ACHN (cell line): Measurements from ENCODE around the gene DLGAP4.
"Not testable (repeated sequence)": the region's sequence is repeated elsewhere in the genome, so short reads cannot be mapped to it uniquely, and the experiment has no call there.

Experiments
- DNase-seq: peaks from one replicate; pipeline ENCODE4 v3.0.0-alpha.2; 2015
- in situ Hi-C: cut with HindIII; loops from 2 replicates; pipeline ENCODE4 v1.10.0; 2017; ENCODE audit warnings: low sequenced_read_pairs, low pct_ligation_motif_present, low pct_unique_long_range_greater_than_20kb

The DLGAP4 gene

DNA sequence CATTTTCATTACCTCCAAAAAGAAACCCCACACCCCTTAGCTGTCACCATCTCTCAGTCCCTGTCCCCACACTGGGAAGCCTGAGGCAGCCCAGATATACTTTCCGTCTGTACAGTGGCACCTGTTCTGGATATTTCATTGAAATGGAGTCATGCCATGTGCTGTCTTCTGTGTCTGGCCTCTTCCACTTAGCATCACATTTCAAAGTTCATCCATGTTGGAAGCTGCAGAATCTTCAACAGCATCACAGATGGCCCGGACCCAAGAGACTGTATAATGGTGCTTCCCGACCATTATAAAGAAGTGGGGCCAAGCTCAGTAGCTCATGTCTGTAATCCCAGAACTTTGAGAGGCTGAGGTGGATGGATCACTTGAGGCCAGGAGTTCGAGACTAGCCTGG is 58.4 kb downstream of the DLGAP4 start:
- no peak for DNase-seq
- in situ Hi-C loops, result no loop called here

DNA sequence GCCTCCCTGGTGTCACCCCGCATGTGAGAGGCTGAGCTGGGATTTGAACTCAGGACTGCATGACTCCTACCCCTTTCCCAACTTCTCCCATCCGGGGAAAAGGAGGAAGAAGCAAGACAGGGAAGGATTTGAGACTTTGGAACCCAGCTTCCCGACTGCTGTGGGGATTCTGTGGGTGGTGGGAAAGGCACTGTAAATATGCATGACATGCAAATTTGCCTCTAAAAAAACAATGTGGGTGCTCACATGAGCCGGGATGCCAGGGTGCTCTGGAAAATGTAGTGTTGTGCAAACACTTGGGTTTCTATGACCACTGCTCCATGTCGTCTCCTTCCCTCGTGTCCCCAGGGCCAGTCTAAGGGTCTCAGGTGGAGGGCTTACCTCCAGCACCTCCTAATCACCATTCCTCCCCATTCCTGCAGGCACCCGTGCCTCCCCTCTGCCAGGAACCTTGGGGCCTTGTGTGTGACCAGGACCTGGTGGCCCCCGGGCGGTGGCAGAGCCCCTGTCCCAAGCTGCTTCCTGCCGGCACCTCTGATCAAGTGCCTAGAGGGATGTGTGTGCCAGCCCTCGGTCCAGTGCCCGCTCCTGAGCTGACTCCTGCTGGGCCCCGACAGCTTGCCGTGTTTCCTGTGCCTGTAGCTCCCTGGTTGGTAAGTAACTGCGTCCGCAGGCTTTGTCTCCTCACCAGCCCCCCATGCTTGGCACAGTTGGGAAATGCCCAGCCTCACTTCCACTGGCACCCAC is 60.7 kb downstream of the DLGAP4 start:
- no peak for DNase-seq
- in situ Hi-C loops, result no loop called here

- in situ Hi-C loops, result no loop called here
- no peak for DNase-seq
Measured at GRCh38 chr20:36367370-36367745, 61.2 kb downstream of the DLGAP4 start.

- DNase-seq, result no peak
Measured at GRCh38 chr20:36367907-36368799, 62.0 kb downstream of the DLGAP4 start.

GRCh38 chr20:36368869-36369268 is 62.7 kb downstream of the DLGAP4 start:
- in situ Hi-C loops, result no loop called here
- no peak for DNase-seq

More at GRCh38 chr20:36367907-36368799, 62.0 kb downstream of the DLGAP4 start:
- in situ Hi-C loops, result no loop called here

GRCh38 chr20:36369739-36370138 is 63.6 kb downstream of the DLGAP4 start:
- no peak for DNase-seq
- in situ Hi-C loops, result no loop called here

DNA sequence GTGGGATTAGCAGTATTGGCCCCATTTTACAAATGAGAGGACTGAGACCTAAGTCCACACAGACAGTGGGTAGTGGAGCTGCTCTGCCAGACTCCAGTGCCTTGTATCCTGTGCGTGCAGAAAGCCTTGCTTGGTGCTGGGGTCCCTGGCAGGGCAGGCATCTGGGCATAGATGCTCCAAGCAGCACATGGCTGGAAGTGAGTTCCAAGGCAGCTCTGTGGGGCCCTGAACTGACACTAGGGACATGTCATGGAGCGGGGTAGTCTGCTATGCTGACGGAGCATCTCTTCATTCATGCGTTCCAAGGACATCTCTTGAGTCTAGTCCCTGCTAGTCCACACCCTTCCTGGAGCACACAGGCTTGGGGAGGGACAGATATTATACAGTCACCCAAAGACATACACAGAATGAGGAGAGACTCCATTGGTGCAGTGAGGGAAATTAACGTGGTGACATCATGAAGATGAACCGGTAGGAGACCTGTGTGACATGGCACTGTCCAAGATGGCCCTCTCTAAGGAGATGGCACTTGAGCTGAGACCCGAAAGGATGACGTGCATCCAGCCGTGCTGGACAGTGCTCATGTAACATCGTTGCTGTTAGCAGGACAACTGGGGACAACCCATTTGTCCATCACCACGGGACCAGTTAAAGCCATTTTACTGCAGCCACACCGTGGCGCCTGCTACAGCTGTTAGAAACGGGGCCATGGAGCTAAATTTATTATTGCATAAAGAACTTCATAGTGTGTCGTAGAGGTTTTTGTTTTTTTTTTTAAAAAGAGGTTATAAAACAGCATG is 65.1 kb downstream of the DLGAP4 start:
- in situ Hi-C loops, result no loop called here
- no peak for DNase-seq

DNA sequence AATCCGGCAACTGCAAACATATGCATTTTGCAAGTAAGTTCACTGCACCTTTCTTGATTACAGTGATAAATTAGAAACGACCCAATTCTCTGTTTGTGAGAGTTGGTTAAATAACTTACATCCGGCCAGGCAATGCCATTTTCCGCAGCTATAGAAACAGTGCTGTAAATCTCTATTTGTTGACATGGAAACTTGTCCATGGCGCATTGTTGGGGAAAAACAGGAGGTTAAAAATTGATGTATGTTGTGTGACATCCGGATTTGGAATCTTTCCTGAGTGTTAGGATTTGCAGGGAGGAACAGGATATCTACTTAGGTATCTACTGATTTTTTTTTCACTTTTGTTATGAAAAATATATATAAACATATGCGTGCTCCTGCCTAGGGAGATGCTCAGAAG is 66.5 kb downstream of the DLGAP4 start:
- DNase-seq, result no peak
- in situ Hi-C loops, result no loop called here

DNA sequence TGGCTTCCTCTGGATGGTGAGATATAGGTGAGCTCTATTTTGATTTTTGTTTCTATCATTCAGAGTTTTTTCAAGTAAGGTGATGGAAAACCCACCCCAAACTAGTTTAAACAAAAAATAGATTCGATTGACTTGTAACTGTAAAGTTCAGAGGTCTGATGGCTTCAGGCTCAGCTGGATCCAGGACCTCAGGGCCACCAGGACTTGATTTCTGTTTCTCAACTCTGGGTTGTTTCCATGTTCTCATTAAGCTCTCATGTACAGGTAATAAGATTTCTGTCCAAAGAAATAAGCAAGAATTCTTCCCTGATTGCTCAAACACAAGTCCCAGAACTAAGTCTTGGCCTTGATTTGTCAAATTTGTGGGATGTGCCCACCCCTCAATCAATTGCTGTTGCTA is 67.0 kb downstream of the DLGAP4 start:
- DNase-seq, result no peak
- in situ Hi-C loops, result no loop called here

- in situ Hi-C loops, result no loop called here
- no peak for DNase-seq
Measured at GRCh38 chr20:36374995-36375394, 68.9 kb downstream of the DLGAP4 start.

DNA sequence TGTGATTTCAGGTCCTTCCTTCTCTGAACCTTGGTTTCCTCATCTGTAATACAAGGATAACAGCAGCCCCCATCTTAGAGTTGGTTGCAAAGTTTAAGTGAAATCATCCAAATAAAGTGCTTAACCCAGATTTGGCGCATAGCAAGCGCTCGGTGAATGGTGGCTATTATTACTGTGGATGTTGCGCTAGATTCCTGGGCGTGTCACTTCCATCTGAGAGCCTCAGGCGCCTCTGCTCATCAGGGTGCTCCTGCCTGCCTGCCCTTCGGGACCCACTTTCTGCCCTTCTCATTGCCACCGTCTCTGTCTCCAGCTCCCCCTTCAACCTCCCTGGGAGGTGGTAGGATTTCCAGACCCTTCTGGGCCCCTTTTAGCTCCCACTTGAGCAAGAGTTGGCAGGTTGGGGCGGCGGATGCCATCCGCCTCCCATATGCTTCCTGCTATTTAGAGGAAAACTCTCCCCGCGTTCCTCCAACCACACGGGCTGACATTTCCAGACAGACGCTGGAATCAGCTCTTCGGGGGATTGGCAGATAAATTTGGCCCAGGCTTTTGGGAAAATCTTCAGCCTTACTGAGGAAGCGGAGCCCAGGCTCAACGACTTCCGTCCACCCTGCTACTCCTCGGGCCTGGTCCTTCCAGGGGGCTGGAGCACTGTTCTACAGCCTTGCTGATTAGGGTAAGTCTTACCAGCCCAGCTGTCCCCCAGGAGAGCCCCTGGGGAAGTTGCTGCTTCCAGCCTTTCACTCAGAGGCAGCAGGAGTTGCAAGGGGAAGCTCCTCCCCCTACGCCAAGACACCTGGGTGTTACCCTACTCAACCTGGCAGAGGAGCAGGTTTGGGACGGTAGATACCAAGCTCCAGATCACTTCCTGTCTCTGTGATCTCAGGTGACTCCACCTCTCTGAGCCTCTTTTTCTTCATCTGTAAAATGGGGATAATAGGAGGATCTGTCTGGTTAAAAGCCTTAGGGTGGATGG is 71.5 kb downstream of the DLGAP4 start:
- in situ Hi-C loops, result no loop called here
- DNase-seq, result no peak

GRCh38 chr20:36378686-36379085 is 72.5 kb downstream of the DLGAP4 start:
- DNase-seq, result no peak
- in situ Hi-C loops, result no loop called here

DNA sequence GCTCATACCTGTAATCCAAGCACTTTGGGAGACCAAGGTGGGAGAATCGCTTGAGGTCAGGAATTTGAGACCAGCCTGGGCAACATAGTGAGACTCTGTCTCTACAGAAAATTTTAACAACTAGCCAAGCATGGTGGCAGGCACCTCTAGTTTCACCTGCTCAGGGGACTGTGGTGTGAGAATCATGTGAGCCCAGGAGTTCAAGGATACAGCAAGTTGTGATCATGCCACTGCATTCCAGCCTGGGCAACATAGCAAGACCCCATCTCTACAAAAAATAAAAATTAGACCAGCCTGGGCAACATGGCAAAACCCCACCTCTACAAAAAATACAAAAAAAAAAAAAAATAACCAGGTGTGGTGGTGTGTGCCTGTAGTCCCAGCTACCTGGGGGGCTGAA is 73.8 kb downstream of the DLGAP4 start:
- DNase-seq, in situ Hi-C loops: not testable (repeated sequence)

DNA sequence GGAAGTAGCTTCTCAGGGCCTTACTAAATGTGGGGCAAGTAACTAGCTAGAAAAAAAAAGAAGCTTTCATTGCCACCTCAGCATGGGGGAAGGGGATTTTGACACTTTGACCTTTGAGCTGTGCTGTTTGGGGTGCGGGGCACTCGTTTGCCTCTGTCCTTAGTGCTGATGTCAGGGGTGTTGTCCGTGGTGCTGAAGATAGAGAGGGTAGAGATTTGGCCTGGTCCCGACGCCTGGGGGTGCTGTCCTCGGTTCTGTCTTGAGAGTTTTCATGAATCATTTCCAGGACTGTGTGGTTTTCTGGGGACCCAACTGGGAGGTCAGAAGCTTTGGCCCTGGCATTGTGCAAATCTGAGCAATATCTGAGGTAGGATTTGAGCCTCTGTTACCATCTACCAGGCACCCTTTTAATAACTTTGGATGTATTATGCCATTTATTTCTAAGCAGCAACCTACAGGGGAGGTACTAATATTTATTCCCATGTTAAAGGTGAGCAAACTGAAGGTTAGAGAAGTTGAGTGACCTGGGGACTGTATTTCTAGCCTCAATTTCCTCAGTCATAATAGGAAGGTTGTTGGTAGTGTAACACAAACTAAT is 78.0 kb downstream of the DLGAP4 start:
- DNase-seq, result peak; percentile 67
- in situ Hi-C loops, result no loop called here

- DNase-seq, result no peak
- in situ Hi-C loops, result no loop called here
Measured at GRCh38 chr20:36385503-36385902, 79.4 kb downstream of the DLGAP4 start.

GRCh38 chr20:36386236-36386635 is 80.1 kb downstream of the DLGAP4 start:
- no peak for DNase-seq
- in situ Hi-C loops, result no loop called here

DNA sequence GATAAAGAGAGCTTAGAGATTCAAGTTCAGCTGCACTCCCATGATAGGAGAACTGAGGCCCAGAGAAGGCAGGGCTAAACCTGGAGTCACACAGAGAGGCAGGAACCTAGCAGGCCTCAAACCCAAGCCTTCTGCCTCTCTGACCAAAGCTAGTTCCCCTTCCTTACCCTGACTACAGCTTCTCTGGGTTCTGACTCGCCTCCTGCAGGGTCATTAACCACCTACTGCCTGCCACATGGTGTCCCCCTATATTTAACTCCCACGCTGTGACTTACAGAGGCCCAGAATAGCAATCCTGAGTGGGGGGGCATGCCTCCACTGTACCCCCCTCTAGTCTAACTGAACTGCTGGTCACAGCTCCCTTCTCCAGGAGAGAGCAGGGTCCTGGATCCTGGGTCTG is 84.1 kb downstream of the DLGAP4 start:
- in situ Hi-C loops, result no loop called here

More for the DNA sequence above, 84.1 kb downstream of the DLGAP4 start:
- DNase-seq, result no peak
